HL-60 (cell line): ENCODE data around the gene TMEM131L.

Experiments used
- DNase-seq, 2 experiments: peaks; one replicate each; pipeline ENCODE4 v3.0.0-alpha.2; 2010 to 2020; ENCODE audit warnings: low read depth in 1 of 2, low spot score in 1 of 2
- H3K27ac ChIP-seq: fragments of 250-450 bp; sonication (Bioruptor Pico); replicated peaks from 2 replicates; pipeline ENCODE4 v1.5.1; 2020; ENCODE audit warnings: mild to moderate bottlenecking, moderate library complexity
- H3K27me3 ChIP-seq: fragments of 250-450 bp; sonication (Bioruptor Pico); 2 replicates; pipeline ENCODE4 v1.5.1; 2021; ENCODE audit warnings: mild to moderate bottlenecking, moderate library complexity; ENCODE audit not compliant: insufficient read depth, poor library complexity, severe bottlenecking
- H3K4me3 ChIP-seq: replicated peaks from 2 replicates; pipeline ENCODE4 v1.5.1; 2011; ENCODE audit warnings: mild to moderate bottlenecking, control low read depth, low read length; ENCODE audit not compliant: insufficient read depth
- CTCF ChIP-seq: IDR thresholded peaks from one replicate; pipeline ENCODE4 v1.5.1; 2011; ENCODE audit warnings: low read length, control low read depth, inconsistent platforms; ENCODE audit not compliant: insufficient read depth
- GABPA ChIP-seq: IDR thresholded peaks from 2 replicates; pipeline ENCODE4 v1.6.1; 2012; ENCODE audit warnings: low read depth
- POLR2AphosphoS5 ChIP-seq: IDR thresholded peaks from 2 replicates; pipeline ENCODE4 v1.6.1; 2012; ENCODE audit warnings: low read depth
- REST ChIP-seq: IDR thresholded peaks from 2 replicates; pipeline ENCODE4 v1.6.1; 2012; ENCODE audit warnings: low read depth; ENCODE audit not compliant: insufficient replicate concordance
- SPI1 ChIP-seq: IDR thresholded peaks from 2 replicates; pipeline ENCODE4 v1.6.1; 2012; ENCODE audit warnings: low read depth, mild to moderate bottlenecking, borderline replicate concordance

TMEM131L gene

GRCh38 chr4:153594210-153594609, 128.1 kb downstream of the TMEM131L start:
- Histone ChIP-seq H3K27me3 (no peaks in the 10 kb centered on the region), H3K4me3 (no peak overlapping the region), H3K27ac (no peak overlapping the region)
- TF ChIP-seq REST (no peak), SPI1 (no peak), GABPA (no peak), POLR2AphosphoS5 (no peak), CTCF (no peak)
- DNase-seq, result no peak

GRCh38 chr4:153595894-153596601, 129.9 kb downstream of the TMEM131L start:
- no peak for TF ChIP-seq GABPA
- no peak for TF ChIP-seq POLR2AphosphoS5
- TF ChIP-seq SPI1, result no peak
- TF ChIP-seq REST, result no peak
- Histone ChIP-seq H3K4me3 (no peak overlapping the region), H3K27ac (no peak overlapping the region), H3K27me3 (no peaks in the 10 kb centered on the region)
- no peak for DNase-seq

- Histone ChIP-seq H3K27ac (no peak overlapping the region), H3K27me3 (no peaks in the 10 kb centered on the region), H3K4me3 (no peak overlapping the region)
- DNase-seq, result no peak
- no peak for TF ChIP-seq REST
- TF ChIP-seq SPI1, result no peak
- no peak for TF ChIP-seq CTCF
- TF ChIP-seq GABPA, result no peak
- no peak for TF ChIP-seq POLR2AphosphoS5
Observed at GRCh38 chr4:153602758-153603157, 136.6 kb downstream of the TMEM131L start.
